Sigmoid colon (tissue), 4 donors: Measurements from ENCODE around the gene STK39.

ENCODE experiments used
- CTCF ChIP-seq, 4 experiments: fragments of 450-650 bp in 3 of 4; fragments of 200-600 bp in 1 of 4; IDR thresholded peaks; one replicate each; pipeline ENCODE4 v1.5.1; 2016 to 2019; ENCODE audit warnings: antibody characterized with exemption in 4 of 4, mild to moderate bottlenecking in 3 of 4, moderate library complexity in 2 of 4
- EP300 ChIP-seq, 4 donors: sonication (generic); formaldehyde crosslinking; IDR thresholded peaks; one replicate each; pipeline ENCODE4 v1.6.1; 2017; ENCODE audit warnings: antibody characterized with exemption in 4 of 4
- POLR2A ChIP-seq, 2 donors: fragments of 450-650 bp; IDR thresholded peaks; one replicate each; pipeline ENCODE4 v1.6.1; 2016; ENCODE audit warnings: antibody characterized with exemption in 2 of 2, mild to moderate bottlenecking in 2 of 2, moderate library complexity in 2 of 2
- POLR2AphosphoS5 ChIP-seq, 4 donors: sonication (generic); formaldehyde crosslinking; IDR thresholded peaks; one replicate each; pipeline ENCODE4 v1.6.1; 2017; ENCODE audit warnings: antibody characterized with exemption in 4 of 4

GRCh38 chr2:168165985-168166901 is 81.2 kb downstream of the STK39 start:
- TF ChIP-seq CTCF (IDR thresholded peaks at IDR 0.05) = no peak
- TF ChIP-seq POLR2AphosphoS5 (IDR thresholded peaks at IDR 0.05) = no peak
- no peak for TF ChIP-seq POLR2A (IDR thresholded peaks at IDR 0.05)
- TF ChIP-seq EP300 (IDR thresholded peaks at IDR 0.05) = no peak
